OCI-LY7 (cell line): Measurements from ENCODE around the gene TEX36.

ENCODE experiments used
- CTCF ChIP-seq: fragments of 200-600 bp; sonication (generic); conservative IDR thresholded peaks from 2 replicates; pipeline ENCODE4 v1.5.1; 2014; ENCODE audit warnings: mild to moderate bottlenecking, antibody characterized with exemption, low read length, moderate library complexity, mixed read lengths
- EZH2phosphoT487 ChIP-seq: fragments of 200-600 bp; sonication (generic); IDR thresholded peaks from 2 replicates; pipeline ENCODE4 v1.6.1; 2018; ENCODE audit warnings: low read depth, borderline replicate concordance, mild to moderate bottlenecking, mixed run types, antibody characterized with exemption, low read length, moderate library complexity, mixed read lengths

- TF ChIP-seq CTCF = peak; percentile 79
- TF ChIP-seq EZH2phosphoT487 = no peak
Observed at GRCh38 chr10:125629758-125630376, 53.1 kb downstream of the TEX36 start.
